Measurements from ENCODE around the gene NDUFB10. TPM values are rescaled to one million over a fixed set of nuclear protein-coding genes. Genes with fewer than 3 reads are reported as not detected.

The NDUFB10 gene
- total and polyA plus RNA-seq, 5 donors from 2014 or later: 65.1 to 288 (median 193) TPM

DNA sequence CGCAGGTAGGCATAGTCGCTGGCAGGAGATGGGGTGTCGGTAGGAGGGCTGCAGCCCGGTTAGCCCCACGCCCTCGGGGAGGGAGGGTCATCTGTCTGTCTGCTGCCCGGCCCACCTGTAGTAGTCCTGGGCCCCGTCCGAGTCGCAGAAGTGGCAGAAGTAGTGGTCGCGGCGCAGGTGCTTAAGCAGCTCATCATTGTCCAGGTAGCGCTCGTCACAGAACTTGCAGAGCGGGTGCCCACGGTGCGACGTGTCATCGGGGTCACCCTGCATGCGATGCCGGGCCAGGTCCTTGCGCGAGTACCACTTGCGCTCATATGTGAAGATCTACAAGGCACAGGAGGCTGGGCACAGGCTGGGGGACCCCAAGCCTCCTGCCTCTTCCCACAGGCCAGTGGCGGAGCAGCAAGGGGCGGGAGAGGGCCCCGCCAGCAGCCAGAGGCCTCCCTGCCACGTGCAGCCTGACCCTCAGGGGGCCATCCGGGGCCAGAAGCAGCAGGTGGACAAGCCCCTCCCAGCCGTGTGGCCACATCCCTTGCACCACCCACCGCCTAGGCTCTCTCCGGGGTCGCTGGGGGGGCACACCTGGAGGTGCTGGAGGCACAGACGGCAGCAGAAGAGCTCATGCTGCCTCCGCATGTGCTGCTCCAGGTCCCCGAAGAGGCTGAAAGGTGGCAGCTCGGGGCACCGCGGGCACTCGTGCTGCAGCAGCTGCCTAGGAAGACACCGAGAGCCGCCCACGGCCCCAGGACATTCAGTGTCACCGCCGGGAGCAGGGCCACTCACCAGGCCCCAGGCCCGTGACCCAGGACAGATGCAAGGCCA, 43.3 kb downstream of the NDUFB10 start:
- H3K36me3 Mint-ChIP-seq: peaks cover 5% of the 10 kb centered on the region
- H3K9me3 Mint-ChIP-seq: no peaks in the 10 kb centered on the region
- H3K36me3 ChIP-seq (ENCODE audit: control insufficient read depth, insufficient read depth, low read length): peaks cover 23% of the 10 kb centered on the region
- H3K4me3 ChIP-seq (ENCODE audit: low read depth, low read length): no peak overlapping the region
- H3K4me1 Mint-ChIP-seq: peaks cover 0 to 26% (median 7%) of the 10 kb centered on the region in 4 donors
- no peak overlapping the region for H3K4me3 Mint-ChIP-seq
- no peaks in the 10 kb centered on the region for H3K27me3 ChIP-seq (ENCODE audit: control insufficient read depth, insufficient read depth, low read length)
- DNase-seq: no peak
- no peak for ATAC-seq (ENCODE audit: low read depth in 2 of 2)
- H3K27ac ChIP-seq (ENCODE audit: insufficient read depth, low read length, poor library complexity, severe bottlenecking): no peak overlapping the region
- H3K9me3 ChIP-seq (ENCODE audit: control insufficient read depth in 2 of 2, low read length in 2 of 2): no peaks in the 10 kb centered on the region
- H3K27ac Mint-ChIP-seq: no peak overlapping the region
- no peaks in the 10 kb centered on the region for H3K27me3 Mint-ChIP-seq
- H3K4me1 ChIP-seq (ENCODE audit: control insufficient read depth, insufficient read depth, low read length, poor library complexity, severe bottlenecking): peaks cover 21% of the 10 kb centered on the region

- Histone ChIP-seq H3K27me3 (ENCODE audit: control insufficient read depth, insufficient read depth, low read length) (no peaks in the 10 kb centered on the region), H3K27ac (ENCODE audit: insufficient read depth, low read length, poor library complexity, severe bottlenecking) (no peak overlapping the region), H3K36me3 (ENCODE audit: control insufficient read depth, insufficient read depth, low read length) (peaks cover 23% of the 10 kb centered on the region), H3K4me3 (ENCODE audit: low read depth, low read length) (no peak overlapping the region), H3K9me3 (ENCODE audit: control insufficient read depth in 2 of 2, low read length in 2 of 2) (no peaks in the 10 kb centered on the region), H3K4me1 (ENCODE audit: control insufficient read depth, insufficient read depth, low read length, poor library complexity, severe bottlenecking) (peaks cover 28% of the 10 kb centered on the region)
- ATAC-seq (ENCODE audit: low read depth in 2 of 2): no peak
- H3K9me3 Mint-ChIP-seq: no peaks in the 10 kb centered on the region
- no peaks in the 10 kb centered on the region for H3K27me3 Mint-ChIP-seq
- H3K4me3 Mint-ChIP-seq: no peak overlapping the region
- no peak for DNase-seq
- H3K36me3 Mint-ChIP-seq: peaks cover 1% of the 10 kb centered on the region
- H3K27ac Mint-ChIP-seq: no peak overlapping the region
- peaks cover 0 to 33% (median 12%) of the 10 kb centered on the region in 4 donors for H3K4me1 Mint-ChIP-seq
These were observed 44.0 kb downstream of the NDUFB10 start for GRCh38 chr16:2003231-2003826.

DNA sequence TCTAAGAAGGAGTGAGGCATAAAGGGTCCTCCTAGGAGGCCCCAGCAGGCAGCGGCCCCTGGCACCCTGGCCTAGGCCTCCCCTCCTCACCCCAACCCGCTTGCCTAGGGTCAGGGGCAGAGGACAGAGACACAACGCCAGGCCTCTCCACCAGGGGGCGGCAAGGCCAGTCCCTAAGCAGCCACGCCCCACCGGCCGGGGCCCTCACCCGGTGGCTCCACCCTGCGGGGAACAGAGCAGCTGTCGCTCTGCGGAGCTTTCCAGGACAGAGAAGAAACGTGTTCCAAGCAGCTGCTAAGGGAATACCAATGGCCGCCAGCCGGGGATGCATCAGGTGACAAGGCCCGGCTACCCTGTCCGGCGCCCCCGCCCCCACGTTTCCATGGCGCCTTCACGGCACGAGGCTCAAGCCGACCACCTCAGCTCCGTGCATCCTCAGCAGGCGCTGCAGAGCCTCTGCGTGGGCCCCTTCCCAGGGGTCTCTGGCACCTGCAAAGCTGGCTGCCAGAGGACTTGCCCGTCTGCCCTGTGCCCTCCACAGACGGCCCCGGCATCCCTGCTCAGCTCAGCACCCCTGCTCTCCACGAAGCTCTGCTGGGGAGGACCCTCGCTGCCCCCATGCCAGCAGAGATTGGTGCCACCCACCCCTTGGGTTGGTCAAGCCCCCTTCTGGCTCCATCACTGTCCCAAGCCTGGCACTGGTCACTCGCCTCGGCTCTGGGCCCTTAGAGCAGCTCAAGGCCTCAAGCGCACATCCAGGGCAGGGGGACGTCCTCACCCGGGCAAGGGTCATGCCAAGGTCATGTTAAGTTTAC, 44.7 kb downstream of the NDUFB10 start:
- Mint-ChIP-seq H3K36me3 (no peaks in the 10 kb centered on the region), H3K4me1 (peaks cover 0 to 40% (median 17%) of the 10 kb centered on the region in 4 donors), H3K9me3 (no peaks in the 10 kb centered on the region), H3K27ac (no peak overlapping the region), H3K4me3 (no peak overlapping the region), H3K27me3 (no peaks in the 10 kb centered on the region)
- H3K27ac ChIP-seq (ENCODE audit: insufficient read depth, low read length, poor library complexity, severe bottlenecking): no peak overlapping the region
- no peaks in the 10 kb centered on the region for H3K27me3 ChIP-seq (ENCODE audit: control insufficient read depth, insufficient read depth, low read length)
- no peak overlapping the region for H3K4me3 ChIP-seq (ENCODE audit: low read depth, low read length)
- peak; percentile 89 to 94 for ATAC-seq (ENCODE audit: low read depth in 2 of 2)
- peaks cover 35% of the 10 kb centered on the region for H3K4me1 ChIP-seq (ENCODE audit: control insufficient read depth, insufficient read depth, low read length, poor library complexity, severe bottlenecking)
- DNase-seq: peak; percentile 70 to 87 (median 82)
- H3K9me3 ChIP-seq (ENCODE audit: control insufficient read depth in 2 of 2, low read length in 2 of 2): no peaks in the 10 kb centered on the region
- peaks cover 21% of the 10 kb centered on the region for H3K36me3 ChIP-seq (ENCODE audit: control insufficient read depth, insufficient read depth, low read length)

GRCh38 chr16:2004795-2005517, 45.6 kb downstream of the NDUFB10 start:
- DNase-seq: no peak
- no peaks in the 10 kb centered on the region for H3K9me3 ChIP-seq (ENCODE audit: control insufficient read depth in 2 of 2, low read length in 2 of 2)
- Mint-ChIP-seq H3K36me3 (no peaks in the 10 kb centered on the region), H3K9me3 (no peaks in the 10 kb centered on the region), H3K27me3 (no peaks in the 10 kb centered on the region), H3K4me3 (no peak overlapping the region), H3K27ac (no peak overlapping the region), H3K4me1 (peaks cover 0 to 42% (median 18%) of the 10 kb centered on the region in 4 donors)
- no peak overlapping the region for H3K4me3 ChIP-seq (ENCODE audit: low read depth, low read length)
- no peak overlapping the region for H3K27ac ChIP-seq (ENCODE audit: insufficient read depth, low read length, poor library complexity, severe bottlenecking)
- peaks cover 39% of the 10 kb centered on the region for H3K4me1 ChIP-seq (ENCODE audit: control insufficient read depth, insufficient read depth, low read length, poor library complexity, severe bottlenecking)
- no peaks in the 10 kb centered on the region for H3K27me3 ChIP-seq (ENCODE audit: control insufficient read depth, insufficient read depth, low read length)
- ATAC-seq (ENCODE audit: low read depth in 2 of 2): no peak
- H3K36me3 ChIP-seq (ENCODE audit: control insufficient read depth, insufficient read depth, low read length): peaks cover 16% of the 10 kb centered on the region

GRCh38 chr16:2005646-2006045, 46.3 kb downstream of the NDUFB10 start:
- no peak overlapping the region for H3K27ac Mint-ChIP-seq

DNA sequence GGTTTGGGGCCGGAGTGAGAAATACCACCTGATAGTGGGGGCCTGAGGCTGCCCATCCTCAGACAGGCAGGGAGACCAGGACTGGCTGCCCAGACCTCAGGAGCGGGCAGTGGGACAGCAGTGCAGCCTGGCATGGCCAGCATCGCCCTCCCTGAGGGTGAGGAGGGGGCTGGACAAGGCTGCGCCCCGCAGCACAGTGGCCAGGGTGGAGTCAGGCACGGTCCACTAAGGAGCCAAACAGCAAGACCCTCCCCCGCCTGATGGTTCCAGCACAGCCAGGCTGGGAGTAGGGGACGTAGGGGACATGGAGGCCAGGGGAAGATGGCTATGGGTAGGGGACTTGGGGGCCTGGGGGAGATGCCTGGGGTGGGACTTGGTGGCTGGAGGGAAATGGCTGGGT, 47.0 kb downstream of the NDUFB10 start:
- Mint-ChIP-seq H3K27me3 (no peaks in the 10 kb centered on the region), H3K27ac (peak overlapping the region in 1 of 3 donors; percentile 67), H3K4me1 (peaks cover 0 to 48% (median 21%) of the 10 kb centered on the region in 4 donors), H3K4me3 (peak overlapping the region in 3 of 4 donors; percentile 21 to 72 (median 55)), H3K36me3 (no peaks in the 10 kb centered on the region), H3K9me3 (no peaks in the 10 kb centered on the region)
- ATAC-seq (ENCODE audit: low read depth in 2 of 2): no peak
- Histone ChIP-seq H3K36me3 (ENCODE audit: control insufficient read depth, insufficient read depth, low read length) (peaks cover 11% of the 10 kb centered on the region), H3K9me3 (ENCODE audit: control insufficient read depth in 2 of 2, low read length in 2 of 2) (no peaks in the 10 kb centered on the region), H3K4me3 (ENCODE audit: low read depth, low read length) (no peak overlapping the region), H3K27me3 (ENCODE audit: control insufficient read depth, insufficient read depth, low read length) (no peaks in the 10 kb centered on the region), H3K4me1 (ENCODE audit: control insufficient read depth, insufficient read depth, low read length, poor library complexity, severe bottlenecking) (peaks cover 46% of the 10 kb centered on the region), H3K27ac (ENCODE audit: insufficient read depth, low read length, poor library complexity, severe bottlenecking) (no peak overlapping the region)
- DNase-seq: no peak

More at GRCh38 chr16:2005646-2006045, 46.3 kb downstream of the NDUFB10 start:
- no peak for ATAC-seq (ENCODE audit: low read depth in 2 of 2)
- H3K27me3 Mint-ChIP-seq: no peaks in the 10 kb centered on the region
- Histone ChIP-seq H3K4me3 (ENCODE audit: low read depth, low read length) (no peak overlapping the region), H3K9me3 (ENCODE audit: control insufficient read depth in 2 of 2, low read length in 2 of 2) (no peaks in the 10 kb centered on the region), H3K4me1 (ENCODE audit: control insufficient read depth, insufficient read depth, low read length, poor library complexity, severe bottlenecking) (peaks cover 46% of the 10 kb centered on the region), H3K36me3 (ENCODE audit: control insufficient read depth, insufficient read depth, low read length) (peaks cover 16% of the 10 kb centered on the region), H3K27ac (ENCODE audit: insufficient read depth, low read length, poor library complexity, severe bottlenecking) (no peak overlapping the region), H3K27me3 (ENCODE audit: control insufficient read depth, insufficient read depth, low read length) (no peaks in the 10 kb centered on the region)
- no peak for DNase-seq
- H3K4me3 Mint-ChIP-seq: peak overlapping the region in 2 of 4 donors; percentile 55 to 61
- H3K9me3 Mint-ChIP-seq: no peaks in the 10 kb centered on the region
- H3K36me3 Mint-ChIP-seq: no peaks in the 10 kb centered on the region
- H3K4me1 Mint-ChIP-seq: peaks cover 0 to 48% (median 21%) of the 10 kb centered on the region in 4 donors
